Measurements from ENCODE around the gene AASDHPPT. TPM values are rescaled to one million over a fixed set of nuclear protein-coding genes. Genes with fewer than 3 reads are reported as not detected.

AASDHPPT gene
- total RNA-seq, 3 donors from 2014 or later = 14.0 to 20.5 (median 15.6) TPM

GRCh38 chr11:106076171-106076918 is 1.1 kb upstream of the AASDHPPT start:
- peak overlapping the region; percentile 71 for H3K4me3 ChIP-seq
- DNase-seq (peak in 2 of 3 donors; percentile 28 to 41), ATAC-seq (no peak)
- H3K9me3 ChIP-seq = no peaks in the 10 kb centered on the region
- intact Hi-C loops (cut with DNase I, micrococcal nuclease) = loop anchor here in 1 of 2 donors (10.0 kb wide), 1 partner anchor 52 kb away; the partner anchor contains the start of gene MSANTD4
- TF ChIP-seq CTCF (IDR thresholded peaks at IDR 0.05) = no peak
- no peaks in the 10 kb centered on the region for H3K36me3 ChIP-seq (ENCODE audit: low read depth)
- peaks cover 26% of the 10 kb centered on the region for H3K4me1 ChIP-seq (ENCODE audit: low read depth)

- Histone ChIP-seq H3K4me1 (ENCODE audit: low read depth) (peaks cover 27% of the 10 kb centered on the region), H3K4me3 (peak within 1 kb of the TSS; percentile 71), H3K9me3 (no peaks in the 10 kb centered on the region), H3K36me3 (ENCODE audit: low read depth) (no peaks in the 10 kb centered on the region)
- peak; percentile 98 to 99 (median 99) for DNase-seq
- peak; percentile 18 for TF ChIP-seq CTCF (IDR thresholded peaks at IDR 0.05)
- ATAC-seq = peak; percentile 96
- intact Hi-C loops (cut with DNase I, micrococcal nuclease) = loop anchor here in 1 of 2 donors (10.0 kb wide), 1 partner anchor 52 kb away; the partner anchor contains the start of gene MSANTD4
These were observed 398 bp upstream of the AASDHPPT start, which contains the start of gene KBTBD3 for GRCh38 chr11:106076919-106077608. TSS of gene KBTBD3 (minus strand) at chr11:106077347. CDS start at chr11:106059097, 18,250 bp downstream.

GRCh38 chr11:106082096-106082495 is 4.6 kb downstream of the AASDHPPT start:
- Histone ChIP-seq H3K9me3 (no peaks in the 10 kb centered on the region), H3K4me1 (ENCODE audit: low read depth) (peaks cover 27% of the 10 kb centered on the region), H3K36me3 (ENCODE audit: low read depth) (no peaks in the 10 kb centered on the region), H3K4me3 (no peak overlapping the region)
- intact Hi-C loops (cut with DNase I, micrococcal nuclease) = no loop called here
- DNase-seq (no peak), ATAC-seq (no peak)
- no peak for TF ChIP-seq CTCF (IDR thresholded peaks at IDR 0.05)

- H3K4me1 ChIP-seq (ENCODE audit: low read depth) = peaks cover 6% of the 10 kb centered on the region
- DNase-seq (no peak), ATAC-seq (no peak)
- H3K36me3 ChIP-seq (ENCODE audit: low read depth) = no peaks in the 10 kb centered on the region
- TF ChIP-seq CTCF (IDR thresholded peaks at IDR 0.05) = no peak
- H3K9me3 ChIP-seq = no peaks in the 10 kb centered on the region
- no peak overlapping the region for H3K4me3 ChIP-seq
- intact Hi-C loops (cut with DNase I, micrococcal nuclease) = no loop called here
These were observed 8.7 kb downstream of the AASDHPPT start for GRCh38 chr11:106086135-106086534.

- no peaks in the 10 kb centered on the region for H3K9me3 ChIP-seq
- DNase-seq = no peak
- TF ChIP-seq CTCF (IDR thresholded peaks at IDR 0.05) = no peak
- intact Hi-C loops (cut with DNase I, micrococcal nuclease) = no loop called here
- no peak for ATAC-seq
- H3K4me1 ChIP-seq (ENCODE audit: low read depth) = peaks cover 4% of the 10 kb centered on the region
- H3K4me3 ChIP-seq = no peak overlapping the region
- no peaks in the 10 kb centered on the region for H3K36me3 ChIP-seq (ENCODE audit: low read depth)
These were observed 9.4 kb downstream of the AASDHPPT start for GRCh38 chr11:106086850-106087249.
